Measurements from ENCODE around the gene USP5. TPM values are rescaled to one million over a fixed set of nuclear protein-coding genes. Genes with fewer than 3 reads are reported as not detected.

Gene USP5
- total RNA-seq, 3 donors from 2014 or later (not counting 1 experiment from before 2014, with no cell fraction given) = 48.3 to 67.2 (median 57.2) TPM

GRCh38 chr12:6810758-6811157 lies 41.2 kb upstream of the USP5 start:
- no peaks in the 10 kb centered on the region for H3K4me1 Mint-ChIP-seq
- no peaks in the 10 kb centered on the region for H3K9me3 Mint-ChIP-seq
- TF ChIP-seq CTCF (IDR thresholded peaks at IDR 0.05) = no peak
- no peaks in the 10 kb centered on the region for H3K9me3 ChIP-seq (ENCODE audit: control insufficient read depth, insufficient read depth, low read length)
- no peaks in the 10 kb centered on the region for H3K36me3 ChIP-seq (ENCODE audit: control insufficient read depth, insufficient read depth, low read length)
- no peak overlapping the region for H3K27ac ChIP-seq (ENCODE audit: low read length)
- 76% methylated on average over 1 of the region's 1 CpG for WGBS (ENCODE audit: insufficient coverage)
- H3K27me3 ChIP-seq (ENCODE audit: control insufficient read depth, insufficient read depth, low read length) = no peaks in the 10 kb centered on the region
- ATAC-seq (no peak), DNase-seq (no peak)
- no peaks in the 10 kb centered on the region for H3K36me3 Mint-ChIP-seq
- no peaks in the 10 kb centered on the region for H3K4me1 ChIP-seq (ENCODE audit: control insufficient read depth, insufficient read depth, low read length)
- no peak overlapping the region for H3K27ac Mint-ChIP-seq
- intact Hi-C loops (cut with micrococcal nuclease) = no loop called here
- no peak overlapping the region for H3K4me3 Mint-ChIP-seq
- H3K4me3 ChIP-seq (ENCODE audit: low read length) = no peak overlapping the region
- peaks cover 3 to 16% of the 10 kb centered on the region in 2 donors for H3K27me3 Mint-ChIP-seq (ENCODE audit: low read depth in 2 of 2)

GRCh38 chr12:6813363-6813762 lies 38.6 kb upstream of the USP5 start:
- Histone ChIP-seq H3K4me3 (ENCODE audit: low read length) (no peak overlapping the region), H3K9me3 (ENCODE audit: control insufficient read depth, insufficient read depth, low read length) (no peaks in the 10 kb centered on the region), H3K4me1 (ENCODE audit: control insufficient read depth, insufficient read depth, low read length) (no peaks in the 10 kb centered on the region), H3K36me3 (ENCODE audit: control insufficient read depth, insufficient read depth, low read length) (no peaks in the 10 kb centered on the region), H3K27me3 (ENCODE audit: control insufficient read depth, insufficient read depth, low read length) (no peaks in the 10 kb centered on the region), H3K27ac (ENCODE audit: low read length) (no peak overlapping the region)
- Mint-ChIP-seq H3K36me3 (no peaks in the 10 kb centered on the region), H3K27me3 (ENCODE audit: low read depth in 2 of 2) (peaks cover 0 to 19% of the 10 kb centered on the region in 2 donors), H3K4me1 (no peaks in the 10 kb centered on the region), H3K9me3 (no peaks in the 10 kb centered on the region), H3K4me3 (no peak overlapping the region), H3K27ac (no peak overlapping the region)
- ATAC-seq = no peak
- no peak for DNase-seq
- WGBS (ENCODE audit: insufficient coverage) = no CpG with 5 or more reads among the region's 4 CpGs
- intact Hi-C loops (cut with micrococcal nuclease) = no loop called here
- TF ChIP-seq CTCF (IDR thresholded peaks at IDR 0.05) = no peak

- 81% methylated on average over 3 of the region's 3 CpGs for WGBS (ENCODE audit: insufficient coverage)
These were observed 35.4 kb upstream of the USP5 start for GRCh38 chr12:6816598-6816997.

More at GRCh38 chr12:6816598-6816997, 35.4 kb upstream of the USP5 start:
- H3K9me3 ChIP-seq (ENCODE audit: control insufficient read depth, insufficient read depth, low read length) = no peaks in the 10 kb centered on the region
- H3K27ac Mint-ChIP-seq = no peak overlapping the region
- intact Hi-C loops (cut with micrococcal nuclease) = no loop called here
- H3K36me3 Mint-ChIP-seq = no peaks in the 10 kb centered on the region
- H3K4me1 ChIP-seq (ENCODE audit: control insufficient read depth, insufficient read depth, low read length) = peaks cover 5% of the 10 kb centered on the region
- no peak for ATAC-seq
- no peak for DNase-seq
- peaks cover 0 to 21% of the 10 kb centered on the region in 2 donors for H3K27me3 Mint-ChIP-seq (ENCODE audit: low read depth in 2 of 2)
- no peak for TF ChIP-seq CTCF (IDR thresholded peaks at IDR 0.05)
- H3K4me1 Mint-ChIP-seq = no peaks in the 10 kb centered on the region
- no peaks in the 10 kb centered on the region for H3K27me3 ChIP-seq (ENCODE audit: control insufficient read depth, insufficient read depth, low read length)
- no peak overlapping the region for H3K27ac ChIP-seq (ENCODE audit: low read length)
- no peak overlapping the region for H3K4me3 Mint-ChIP-seq
- no peaks in the 10 kb centered on the region for H3K9me3 Mint-ChIP-seq
- no peak overlapping the region for H3K4me3 ChIP-seq (ENCODE audit: low read length)
- H3K36me3 ChIP-seq (ENCODE audit: control insufficient read depth, insufficient read depth, low read length) = no peaks in the 10 kb centered on the region

All from natural killer cell (primary cell).